Measurements from ENCODE around the gene RIT2. TPM values are rescaled to one million over a fixed set of nuclear protein-coding genes. Genes with fewer than 3 reads are reported as not detected.

RIT2 gene
- polyA plus RNA-seq, 1 experiment = not detected

GRCh38 chr18:42950732-42951131 lies 164.8 kb downstream of the RIT2 start:
- no peak for DNase-seq (ENCODE audit: low read depth, low spot score)
- no peak for TF ChIP-seq CTCF (IDR thresholded peaks at IDR 0.05; ENCODE audit: low read depth, low read length)
- CTCF ChIA-PET = no interaction called here

GRCh38 chr18:42948831-42949230 lies 166.7 kb downstream of the RIT2 start:
- no peak for TF ChIP-seq CTCF (IDR thresholded peaks at IDR 0.05; ENCODE audit: low read depth, low read length)
- Histone ChIP-seq H3K27me3 (ENCODE audit: control insufficient read depth, insufficient read depth, low read length) (no peaks in the 10 kb centered on the region), H3K4me3 (ENCODE audit: low read depth, low read length) (no peak overlapping the region), H3K27ac (ENCODE audit: low read depth, low read length) (no peak overlapping the region), H3K9me3 (ENCODE audit: control insufficient read depth, insufficient read depth, low read length) (no peaks in the 10 kb centered on the region; the same call in none of the 2 replicates)
- DNase-seq (ENCODE audit: low read depth, low spot score) = no peak
- ChIA-PET CTCF (no interaction called here), POLR2A (no interaction called here)

More at GRCh38 chr18:42950732-42951131, 164.8 kb downstream of the RIT2 start:
- H3K9me3 ChIP-seq (ENCODE audit: control insufficient read depth, insufficient read depth, low read length) = no peaks in the 10 kb centered on the region
- POLR2A ChIA-PET = no interaction called here
- no peak overlapping the region for H3K27ac ChIP-seq (ENCODE audit: low read depth, low read length)
- no peaks in the 10 kb centered on the region for H3K27me3 ChIP-seq (ENCODE audit: control insufficient read depth, insufficient read depth, low read length)
- H3K4me3 ChIP-seq (ENCODE audit: low read depth, low read length) = no peak overlapping the region

- POLR2A ChIA-PET = no interaction called here
- DNase-seq (ENCODE audit: low read depth, low spot score) = no peak
- H3K27me3 ChIP-seq (ENCODE audit: control insufficient read depth, insufficient read depth, low read length) = no peaks in the 10 kb centered on the region
These were observed 173.6 kb downstream of the RIT2 start for GRCh38 chr18:42941860-42942259.

GRCh38 chr18:42941021-42941420 lies 174.5 kb downstream of the RIT2 start:
- H3K4me3 ChIP-seq (ENCODE audit: low read depth, low read length) = no peak overlapping the region
- no peak for DNase-seq (ENCODE audit: low read depth, low spot score)
- H3K27ac ChIP-seq (ENCODE audit: low read depth, low read length) = no peak overlapping the region
- no peaks in the 10 kb centered on the region for H3K27me3 ChIP-seq (ENCODE audit: control insufficient read depth, insufficient read depth, low read length)
- POLR2A ChIA-PET = no interaction called here
- no peak for TF ChIP-seq CTCF (IDR thresholded peaks at IDR 0.05; ENCODE audit: low read depth, low read length)
- peaks cover 8% of the 10 kb centered on the region for H3K9me3 ChIP-seq (ENCODE audit: control insufficient read depth, insufficient read depth, low read length)
- CTCF ChIA-PET = no interaction called here

More at GRCh38 chr18:42941860-42942259, 173.6 kb downstream of the RIT2 start:
- Histone ChIP-seq H3K4me3 (ENCODE audit: low read depth, low read length) (no peak overlapping the region), H3K27ac (ENCODE audit: low read depth, low read length) (no peak overlapping the region), H3K9me3 (ENCODE audit: control insufficient read depth, insufficient read depth, low read length) (peaks cover 8% of the 10 kb centered on the region)
- TF ChIP-seq CTCF (IDR thresholded peaks at IDR 0.05; ENCODE audit: low read depth, low read length) = no peak
- CTCF ChIA-PET = no interaction called here

DNA sequence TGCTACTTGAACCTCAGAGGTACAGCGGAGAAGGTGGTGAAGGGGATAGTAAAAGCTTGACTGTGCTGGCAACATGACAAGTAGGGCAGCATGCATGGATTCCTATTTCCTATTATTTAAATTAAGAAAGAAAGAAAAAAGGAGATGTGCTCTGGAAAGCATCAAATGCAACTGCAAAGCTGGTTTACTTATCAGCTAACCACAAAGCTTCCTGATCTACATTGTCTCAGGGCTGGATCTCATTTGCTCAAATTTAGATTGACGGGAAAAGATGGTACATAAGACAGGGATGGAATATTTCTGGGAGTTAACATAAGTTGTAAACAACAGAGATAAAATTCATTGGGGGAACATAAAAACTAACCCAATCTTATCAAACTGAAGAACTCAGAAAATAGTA lies 178.0 kb downstream of the RIT2 start:
- POLR2A ChIA-PET = no interaction called here
- Histone ChIP-seq H3K4me3 (ENCODE audit: low read depth, low read length) (no peak overlapping the region), H3K27me3 (ENCODE audit: control insufficient read depth, insufficient read depth, low read length) (no peaks in the 10 kb centered on the region), H3K27ac (ENCODE audit: low read depth, low read length) (no peak overlapping the region), H3K9me3 (ENCODE audit: control insufficient read depth, insufficient read depth, low read length) (peaks cover 6% of the 10 kb centered on the region; the same call in 1 of the 2 replicates)
- DNase-seq (ENCODE audit: low read depth, low spot score) = no peak
- TF ChIP-seq CTCF (IDR thresholded peaks at IDR 0.05; ENCODE audit: low read depth, low read length) = no peak
- CTCF ChIA-PET = no interaction called here

Data from AG04450 (cell line).